Neural progenitor cell (in vitro differentiated cells): ENCODE results near the gene EFNA2. TPM values are rescaled to one million over a fixed set of nuclear protein-coding genes. Genes with fewer than 3 reads are reported as not detected.

ENCODE experiments used
- DNase-seq: peaks from one replicate; pipeline ENCODE4 v3.0.0-alpha.2; 2016; ENCODE audit warnings: low spot score
- H2AFZ ChIP-seq: fragments of 200-600 bp; sonication (generic); replicated peaks from 2 replicates; pipeline ENCODE4 v1.6.1; 2016; ENCODE audit warnings: antibody characterized with exemption
- H3F3A ChIP-seq: fragments of 200-600 bp; sonication (generic); 2 replicates; pipeline ENCODE4 v1.6.1; 2016; ENCODE audit warnings: antibody characterized with exemption, low read depth
- H3K27ac ChIP-seq: fragments of 200-600 bp; sonication (generic); 2 replicates; pipeline ENCODE4 v1.5.1; 2016; ENCODE audit warnings: mild to moderate bottlenecking
- H3K27me3 ChIP-seq: fragments of 200-600 bp; sonication (generic); 2 replicates; pipeline ENCODE4 v1.6.1; 2016; ENCODE audit warnings: mild to moderate bottlenecking, moderate library complexity
- H3K36me3 ChIP-seq: fragments of 200-600 bp; sonication (generic); 2 replicates; pipeline ENCODE4 v1.5.1; 2016
- H3K4me1 ChIP-seq: fragments of 200-600 bp; sonication (generic); 2 replicates; pipeline ENCODE4 v1.6.1; 2016; ENCODE audit warnings: mixed run types
- H3K4me2 ChIP-seq: fragments of 200-600 bp; sonication (generic); 2 replicates; pipeline ENCODE4 v1.6.1; 2016
- H3K4me3 ChIP-seq: fragments of 200-600 bp; sonication (generic); 2 replicates; pipeline ENCODE4 v1.5.1; 2016
- H3K79me2 ChIP-seq: fragments of 200-600 bp; sonication (generic); 2 replicates; pipeline ENCODE4 v1.6.1; 2016; ENCODE audit warnings: low read depth
- H3K9ac ChIP-seq: fragments of 200-600 bp; sonication (generic); 2 replicates; pipeline ENCODE4 v1.6.1; 2016
- H3K9me3 ChIP-seq: fragments of 200-600 bp; sonication (generic); 2 replicates; pipeline ENCODE4 v1.5.1; 2016; ENCODE audit warnings: low read depth
- H4K20me1 ChIP-seq: fragments of 200-600 bp; sonication (generic); 2 replicates; pipeline ENCODE4 v1.6.1; 2016; ENCODE audit warnings: low read depth
- H3K27ac Mint-ChIP-seq: 3 replicates; pipeline ENCODE4 v1.8.0; 2021; ENCODE audit warnings: mixed read lengths
- H3K27me3 Mint-ChIP-seq: 2 replicates; pipeline ENCODE4 v1.8.0; 2022; ENCODE audit warnings: low read depth, mild to moderate bottlenecking, inconsistent platforms, moderate library complexity, mixed read lengths; ENCODE audit not compliant: insufficient read depth
- H3K36me3 Mint-ChIP-seq: 3 replicates; pipeline ENCODE4 v1.8.0; 2021; ENCODE audit warnings: mixed read lengths
- H3K4me1 Mint-ChIP-seq: 3 replicates; pipeline ENCODE4 v1.8.0; 2021; ENCODE audit warnings: mixed read lengths
- H3K4me3 Mint-ChIP-seq: 3 replicates; pipeline ENCODE4 v1.8.0; 2021; ENCODE audit warnings: mild to moderate bottlenecking, moderate library complexity, mixed read lengths
- H3K9me3 Mint-ChIP-seq: 3 replicates; pipeline ENCODE4 v1.8.0; 2020; ENCODE audit warnings: mixed read lengths
- EZH2 ChIP-seq: fragments of 200-600 bp; sonication (generic); IDR thresholded peaks from 2 replicates; pipeline ENCODE4 v1.6.1; 2017; ENCODE audit warnings: antibody characterized with exemption, mild to moderate bottlenecking, moderate library complexity
- EZH2phosphoT487 ChIP-seq: fragments of 200-600 bp; sonication (generic); IDR thresholded peaks from 2 replicates; pipeline ENCODE4 v1.6.1; 2017; ENCODE audit warnings: antibody characterized with exemption
- total RNA-seq: library from RNA; depleted of rRNA; stranded (reverse); fragments of >200 nt; gene quantifications from 2 replicates; pipeline ENCODE4 v1.2.3, GENCODE V29; 2015; ENCODE audit warnings: low replicate concordance
- TF ChIP-seq, protein P1 (sequence below): fragments of 200-600 bp; sonication (generic); IDR thresholded peaks from 2 replicates; pipeline ENCODE4 v1.5.1; 2017; ENCODE audit warnings: antibody characterized with exemption, mild to moderate bottlenecking

Gene EFNA2
- total RNA-seq, 1 donor from 2014 or later = 13.2 TPM

DNA sequence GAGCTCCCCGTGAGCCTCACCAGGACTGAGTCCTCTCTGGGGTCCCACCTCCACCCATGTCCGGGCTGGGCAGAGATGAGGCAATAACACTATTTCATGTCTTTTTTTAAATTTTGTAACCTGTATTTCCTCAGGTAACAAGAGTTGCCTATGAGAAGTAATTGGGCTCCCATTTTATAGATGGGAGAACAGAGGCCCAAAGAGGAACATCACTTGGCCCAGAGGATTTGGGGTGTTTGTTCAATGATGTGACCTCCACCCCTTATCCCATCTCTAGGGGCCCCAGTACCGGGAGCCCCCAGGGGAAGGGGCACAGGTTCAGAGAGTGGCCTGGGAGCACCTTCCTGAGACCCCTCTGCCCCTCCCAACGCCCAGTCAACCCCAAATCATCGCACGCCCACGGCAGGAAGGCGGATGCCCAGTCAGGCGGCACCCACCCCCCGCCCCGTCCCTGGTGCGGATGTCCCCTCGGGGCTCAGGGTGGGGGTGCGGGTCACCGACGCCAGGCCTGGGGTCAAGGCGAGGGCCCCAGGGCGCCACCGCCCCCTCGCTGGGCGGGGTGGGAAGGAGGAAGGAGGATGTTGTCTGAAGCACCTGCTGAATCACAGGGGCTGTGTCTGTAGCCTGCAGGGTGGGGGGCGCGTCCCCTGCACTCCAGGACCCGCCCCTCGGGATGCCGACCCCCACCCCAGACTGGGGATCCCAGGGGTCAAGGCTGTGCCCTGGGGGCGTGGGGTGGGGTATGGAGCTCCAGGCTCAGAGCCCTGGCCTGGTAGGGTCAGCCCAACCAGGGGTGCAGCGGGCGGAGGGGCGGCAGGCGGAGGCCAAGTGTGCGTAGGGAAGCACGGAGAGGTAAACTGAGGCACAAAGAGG lies 25.6 kb upstream of the EFNA2 start:
- H3K9ac ChIP-seq = no peak overlapping the region
- H3K27ac ChIP-seq = peak overlapping the region; percentile 85
- TF ChIP-seq, protein P1, sequence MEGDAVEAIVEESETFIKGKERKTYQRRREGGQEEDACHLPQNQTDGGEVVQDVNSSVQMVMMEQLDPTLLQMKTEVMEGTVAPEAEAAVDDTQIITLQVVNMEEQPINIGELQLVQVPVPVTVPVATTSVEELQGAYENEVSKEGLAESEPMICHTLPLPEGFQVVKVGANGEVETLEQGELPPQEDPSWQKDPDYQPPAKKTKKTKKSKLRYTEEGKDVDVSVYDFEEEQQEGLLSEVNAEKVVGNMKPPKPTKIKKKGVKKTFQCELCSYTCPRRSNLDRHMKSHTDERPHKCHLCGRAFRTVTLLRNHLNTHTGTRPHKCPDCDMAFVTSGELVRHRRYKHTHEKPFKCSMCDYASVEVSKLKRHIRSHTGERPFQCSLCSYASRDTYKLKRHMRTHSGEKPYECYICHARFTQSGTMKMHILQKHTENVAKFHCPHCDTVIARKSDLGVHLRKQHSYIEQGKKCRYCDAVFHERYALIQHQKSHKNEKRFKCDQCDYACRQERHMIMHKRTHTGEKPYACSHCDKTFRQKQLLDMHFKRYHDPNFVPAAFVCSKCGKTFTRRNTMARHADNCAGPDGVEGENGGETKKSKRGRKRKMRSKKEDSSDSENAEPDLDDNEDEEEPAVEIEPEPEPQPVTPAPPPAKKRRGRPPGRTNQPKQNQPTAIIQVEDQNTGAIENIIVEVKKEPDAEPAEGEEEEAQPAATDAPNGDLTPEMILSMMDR = no peak
- no peak for TF ChIP-seq EZH2phosphoT487
- no peak for TF ChIP-seq EZH2
- Mint-ChIP-seq H3K27me3 (peaks cover 11% of the 10 kb centered on the region), H3K9me3 (no peaks in the 10 kb centered on the region), H3K36me3 (peaks cover 5% of the 10 kb centered on the region), H3K4me3 (peak overlapping the region; percentile 77), H3K4me1 (peaks cover 59% of the 10 kb centered on the region), H3K27ac (peak overlapping the region; percentile 69)
- H3F3A ChIP-seq = peaks cover 77% of the 10 kb centered on the region
- peaks cover 55% of the 10 kb centered on the region for H4K20me1 ChIP-seq
- no peaks in the 10 kb centered on the region for H3K27me3 ChIP-seq
- no peaks in the 10 kb centered on the region for H3K9me3 ChIP-seq
- H3K4me2 ChIP-seq = peak overlapping the region; percentile 75
- no peak overlapping the region for H2AFZ ChIP-seq
- peaks cover 36% of the 10 kb centered on the region for H3K79me2 ChIP-seq
- no peaks in the 10 kb centered on the region for H3K36me3 ChIP-seq
- peak overlapping the region; percentile 30 for H3K4me3 ChIP-seq
- peaks cover 48% of the 10 kb centered on the region for H3K4me1 ChIP-seq
- peak; percentile 37 for DNase-seq

DNA sequence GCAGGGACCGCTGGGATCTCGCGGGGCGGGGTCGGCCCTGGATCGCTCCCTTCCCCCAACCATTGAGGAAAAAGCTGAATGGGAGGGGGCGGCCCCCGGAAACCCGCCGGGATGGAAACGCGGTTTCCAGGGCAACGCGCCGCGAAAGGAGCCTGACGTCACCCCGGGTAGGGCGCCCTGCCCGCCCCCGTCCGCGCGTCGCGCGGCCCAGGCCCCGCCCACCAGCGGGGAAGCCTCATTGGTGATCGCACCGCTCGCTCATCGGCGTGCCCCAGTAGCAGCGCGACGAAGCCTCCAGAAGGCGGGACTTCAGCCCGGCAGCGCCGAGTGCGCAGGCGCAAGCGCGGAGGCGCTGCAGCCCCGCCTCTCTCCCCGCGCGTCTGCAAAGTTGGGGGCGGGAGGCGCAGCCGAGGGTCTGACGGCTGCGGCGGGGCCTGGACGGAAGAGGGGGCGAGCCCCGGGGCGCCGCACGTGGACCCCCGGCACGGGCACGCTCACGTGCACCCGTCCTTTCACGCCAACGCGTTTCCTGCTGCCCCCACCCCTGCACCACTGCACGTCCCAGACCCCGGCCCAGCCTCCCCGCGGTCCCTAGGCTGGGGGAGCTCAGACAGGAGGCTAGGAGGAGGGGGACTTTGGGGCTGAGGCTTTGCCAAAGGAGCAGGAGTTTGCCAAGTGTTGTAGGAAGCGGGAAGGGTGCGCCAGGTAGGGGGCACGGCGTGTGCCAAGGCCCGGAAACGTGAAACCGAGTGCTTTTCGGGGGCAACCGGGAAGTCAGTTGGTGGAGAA lies 24.7 kb upstream of the EFNA2 start:
- Mint-ChIP-seq H3K4me3 (peak overlapping the region; percentile 88), H3K27me3 (peaks cover 12% of the 10 kb centered on the region), H3K9me3 (no peaks in the 10 kb centered on the region), H3K27ac (peak overlapping the region; percentile 79), H3K4me1 (peaks cover 66% of the 10 kb centered on the region), H3K36me3 (peaks cover 5% of the 10 kb centered on the region)
- Histone ChIP-seq H3K4me1 (peaks cover 56% of the 10 kb centered on the region), H3K27ac (no peak overlapping the region), H3K4me3 (peak overlapping the region; percentile 73), H3K9me3 (no peaks in the 10 kb centered on the region), H4K20me1 (peaks cover 46% of the 10 kb centered on the region), H3K79me2 (peaks cover 27% of the 10 kb centered on the region), H3K36me3 (no peaks in the 10 kb centered on the region), H3K27me3 (no peaks in the 10 kb centered on the region), H3K9ac (no peak overlapping the region), H3K4me2 (peak overlapping the region; percentile 91), H2AFZ (peak overlapping the region; percentile 8), H3F3A (peaks cover 76% of the 10 kb centered on the region)
- TF ChIP-seq EZH2phosphoT487 (no peak), EZH2 (no peak)
- TF ChIP-seq, protein P1 = no peak
- peak; percentile 99 for DNase-seq

DNA sequence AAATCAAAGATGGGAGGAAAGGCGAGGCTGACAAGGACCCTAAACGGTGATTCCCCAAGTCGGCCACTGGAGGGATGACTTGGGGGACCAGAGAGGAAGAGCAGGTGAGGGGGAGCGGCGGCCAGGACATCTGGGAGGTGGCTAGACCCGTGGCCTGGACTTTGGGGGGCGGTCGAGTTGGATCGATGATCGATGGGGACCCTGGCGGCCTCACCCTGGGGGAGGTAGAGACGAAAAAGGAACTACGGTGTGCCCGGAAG lies 24.2 kb upstream of the EFNA2 start:
- Histone ChIP-seq H3K4me2 (peak overlapping the region; percentile 91), H3K27me3 (no peaks in the 10 kb centered on the region), H3K79me2 (peaks cover 22% of the 10 kb centered on the region), H3K4me1 (peaks cover 58% of the 10 kb centered on the region), H2AFZ (peak overlapping the region; percentile 8), H3K4me3 (peak overlapping the region; percentile 73), H3F3A (peaks cover 74% of the 10 kb centered on the region), H3K9ac (no peak overlapping the region), H3K9me3 (no peaks in the 10 kb centered on the region), H4K20me1 (peaks cover 41% of the 10 kb centered on the region), H3K36me3 (no peaks in the 10 kb centered on the region), H3K27ac (no peak overlapping the region)
- Mint-ChIP-seq H3K4me1 (peaks cover 67% of the 10 kb centered on the region), H3K36me3 (peaks cover 5% of the 10 kb centered on the region), H3K9me3 (no peaks in the 10 kb centered on the region), H3K27me3 (peaks cover 12% of the 10 kb centered on the region), H3K27ac (peak overlapping the region; percentile 79), H3K4me3 (peak overlapping the region; percentile 88)
- peak; percentile 81 for DNase-seq
- no peak for TF ChIP-seq EZH2
- TF ChIP-seq, protein P1 = peak; percentile 48
